Lung (tissue), 12 donors: Measurements from ENCODE around the gene PLEKHG4B. TPM values are rescaled to one million over a fixed set of nuclear protein-coding genes. Genes with fewer than 3 reads are reported as not detected.

Experiments used
- ATAC-seq: fragments of 200-7000 bp; cut with Tn5 transposase; one replicate; pipeline ENCODE4 v1.9.1; 2020; ENCODE audit warnings: moderate number of reproducible peaks; ENCODE audit not compliant: insufficient read depth, low FRiP score
- DNase-seq, 3 donors: peaks; one replicate each; pipeline ENCODE4 v3.0.0-alpha.2; 2013 to 2017
- H3K27ac ChIP-seq, 2 donors: one replicate each; pipeline ENCODE4 v1.5.1; 2013; ENCODE audit warnings: mild to moderate bottlenecking in 2 of 2, moderate library complexity in 2 of 2, control low read depth in 1 of 2, inconsistent platforms in 1 of 2, low read depth in 1 of 2, low read length in 1 of 2
- H3K27me3 ChIP-seq, 3 donors: one replicate each; pipeline ENCODE4 v1.5.1; 2013; ENCODE audit warnings: low read length in 2 of 3; ENCODE audit not compliant: control insufficient read depth in 3 of 3, insufficient read depth in 3 of 3
- H3K36me3 ChIP-seq, 4 donors: one replicate each; pipeline ENCODE4 v1.5.1; 2013; ENCODE audit warnings: low read length in 4 of 4, mild to moderate bottlenecking in 1 of 4, moderate library complexity in 1 of 4; ENCODE audit not compliant: control insufficient read depth in 4 of 4, insufficient read depth in 4 of 4
- H3K4me1 ChIP-seq, 5 donors: one replicate each; pipeline ENCODE4 v1.5.1; 2013; ENCODE audit warnings: low read length in 5 of 5, mild to moderate bottlenecking in 2 of 5, moderate library complexity in 1 of 5; ENCODE audit not compliant: control insufficient read depth in 5 of 5, insufficient read depth in 5 of 5
- H3K4me3 ChIP-seq: one replicate; pipeline ENCODE4 v1.5.1; 2013; ENCODE audit warnings: mild to moderate bottlenecking, control low read depth, moderate library complexity
- H3K9ac ChIP-seq, 2 donors: one replicate each; pipeline ENCODE4 v1.5.1; 2013; ENCODE audit warnings: low read length in 2 of 2, control low read depth in 1 of 2; ENCODE audit not compliant: insufficient read depth in 1 of 2
- H3K9me3 ChIP-seq, 4 donors: one replicate each; pipeline ENCODE4 v1.5.1; 2013; ENCODE audit warnings: low read length in 3 of 4, mild to moderate bottlenecking in 1 of 4, moderate library complexity in 1 of 4; ENCODE audit not compliant: control insufficient read depth in 4 of 4, insufficient read depth in 3 of 4
- CTCF ChIP-seq: IDR thresholded peaks from 2 replicates; pipeline ENCODE4 v1.5.1; 2012; ENCODE audit warnings: mild to moderate bottlenecking; ENCODE audit errors: control extremely low read depth, extremely low read depth
- WGBS, 2 donors: extraction: QIAGEN DNeasy Blood & Tissue Kit; methylation state at CpG; one replicate each; pipeline ENCODE4 v1.1.7; 2013; 5-methylcytosine and 5-hydroxymethylcytosine counted together
- polyA plus RNA-seq, 2 donors: library from polyadenylated mRNA; stranded (reverse); fragments of 200-250 nt; gene quantifications; one replicate each; pipeline ENCODE4 v1.2.1, GENCODE V29; 2013
- total RNA-seq, 2 donors: library from RNA; depleted of rRNA in 1 of 2; stranded (reverse); fragments of >200 nt in 1 of 2; gene quantifications; one replicate each; pipeline ENCODE4 v1.2.1, GENCODE V29; 2014 to 2021
- donor health status: control.
- donor health status: control.
- donor health status: Bipolar disorder and iron deficiency.
- donor health status: healthy.
- donor health status: DM: yes; HTN: yes; CAD: no.

Gene PLEKHG4B
- total and polyA plus RNA-seq, 4 donors = 0.24 to 4.7 (median 3.0) TPM

- H3K4me3 ChIP-seq = no peak overlapping the region
- H3K9ac ChIP-seq = no peak overlapping the region
- H3K36me3 ChIP-seq = no peaks in the 10 kb centered on the region
- no peak for DNase-seq
- no peak overlapping the region for H3K27ac ChIP-seq
- 71 to 84% methylated on average over 5 of the region's 5 CpGs for WGBS, 2 donors
- H3K27me3 ChIP-seq = no peaks in the 10 kb centered on the region
- no peak for ATAC-seq
- no peaks in the 10 kb centered on the region for H3K9me3 ChIP-seq
- no peaks in the 10 kb centered on the region for H3K4me1 ChIP-seq
- TF ChIP-seq CTCF = no peak
Measured at GRCh38 chr5:136901-137300, 44.9 kb downstream of the PLEKHG4B start.

- H3K9ac ChIP-seq = no peak overlapping the region
- no peak for TF ChIP-seq CTCF
- H3K4me3 ChIP-seq = no peak overlapping the region
- no peaks in the 10 kb centered on the region for H3K4me1 ChIP-seq
- H3K27ac ChIP-seq = no peak overlapping the region
- DNase-seq = no peak
- ATAC-seq = no peak
- WGBS, 2 donors = 91 to 94% methylated on average over 15 of the region's 15 CpGs
- H3K36me3 ChIP-seq = no peaks in the 10 kb centered on the region
- peaks cover 0 to 3% (median 0%) of the 10 kb centered on the region in 4 donors for H3K9me3 ChIP-seq
- no peaks in the 10 kb centered on the region for H3K27me3 ChIP-seq
Measured at GRCh38 chr5:137741-138140, 45.8 kb downstream of the PLEKHG4B start.

- WGBS, 2 donors = 86 to 89% methylated on average over 12 of the region's 12 CpGs
Measured at GRCh38 chr5:138936-139335, 47.0 kb downstream of the PLEKHG4B start.

More at GRCh38 chr5:138936-139335, 47.0 kb downstream of the PLEKHG4B start:
- H3K4me3 ChIP-seq = no peak overlapping the region
- no peak for ATAC-seq
- H3K4me1 ChIP-seq = no peaks in the 10 kb centered on the region
- H3K27ac ChIP-seq = no peak overlapping the region
- DNase-seq = no peak
- TF ChIP-seq CTCF = no peak
- H3K27me3 ChIP-seq = no peaks in the 10 kb centered on the region
- peaks cover 0 to 3% (median 0%) of the 10 kb centered on the region in 4 donors for H3K9me3 ChIP-seq
- no peak overlapping the region for H3K9ac ChIP-seq
- no peaks in the 10 kb centered on the region for H3K36me3 ChIP-seq
